ENCODE measurements around the gene RPS16. TPM values are rescaled to one million over a fixed set of nuclear protein-coding genes. Genes with fewer than 3 reads are reported as not detected.
A peak's percentile ranks its signal among the peaks of the same experiment; 100 is the strongest.

RPS16 gene
- total and polyA plus RNA-seq, 9 of the 15 experiments (the other 6 are each of a cell fraction or from before 2014, with no cell fraction given): 82.6 to 3,671 (median 2,204) TPM

GRCh38 chr19:39445196-39446111, 9.7 kb upstream of the RPS16 start, which contains the start of gene SUPT5H (continued):
- TF ChIP-seq CTCF (IDR thresholded peaks at IDR 0.05 in 2 of 3, conservative IDR thresholded peaks at IDR 0.05 in 1 of 3; ENCODE audit: insufficient read depth in 2 of 3, low read depth in 1 of 3, low read length in 3 of 3): peak in 1 of 3 experiments; percentile 28; a peak in 1 of 6 replicates
- no peak; the same call in 1 of the 2 replicates for TF ChIP-seq ZNF766 (CRISPR knock-in tag; conservative IDR thresholded peaks at IDR 0.05)
- TF ChIP-seq BRCA1 (IDR thresholded peaks at IDR 0.05): no peak
- TF ChIP-seq BRCA1 (CRISPR knock-in tag; IDR thresholded peaks at IDR 0.05): no peak
- no peak for TF ChIP-seq ZNF445 (CRISPR knock-in tag; IDR thresholded peaks at IDR 0.05; ENCODE audit: low read depth)
- TF ChIP-seq TOE1 (IDR thresholded peaks at IDR 0.05; ENCODE audit: borderline replicate concordance): peak; percentile 43; the same call in 1 of the 2 replicates
- no peak for TF ChIP-seq TOE1 (CRISPR knock-in tag; IDR thresholded peaks at IDR 0.05; ENCODE audit: borderline replicate concordance, low read depth)
- no peak for TF ChIP-seq RBM14 (IDR thresholded peaks at IDR 0.05; ENCODE audit: borderline replicate concordance, insufficient read depth, low read depth, low read length)
- no peak for TF ChIP-seq SP2 (IDR thresholded peaks at IDR 0.05; ENCODE audit: extremely low read depth, low read depth, low read length, poor library complexity, severe bottlenecking)
- TF ChIP-seq, protein P1, sequence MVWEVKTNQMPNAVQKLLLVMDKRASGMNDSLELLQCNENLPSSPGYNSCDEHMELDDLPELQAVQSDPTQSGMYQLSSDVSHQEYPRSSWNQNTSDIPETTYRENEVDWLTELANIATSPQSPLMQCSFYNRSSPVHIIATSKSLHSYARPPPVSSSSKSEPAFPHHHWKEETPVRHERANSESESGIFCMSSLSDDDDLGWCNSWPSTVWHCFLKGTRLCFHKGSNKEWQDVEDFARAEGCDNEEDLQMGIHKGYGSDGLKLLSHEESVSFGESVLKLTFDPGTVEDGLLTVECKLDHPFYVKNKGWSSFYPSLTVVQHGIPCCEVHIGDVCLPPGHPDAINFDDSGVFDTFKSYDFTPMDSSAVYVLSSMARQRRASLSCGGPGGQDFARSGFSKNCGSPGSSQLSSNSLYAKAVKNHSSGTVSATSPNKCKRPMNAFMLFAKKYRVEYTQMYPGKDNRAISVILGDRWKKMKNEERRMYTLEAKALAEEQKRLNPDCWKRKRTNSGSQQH (CRISPR knock-in tag; IDR thresholded peaks at IDR 0.05): no peak
- TF ChIP-seq KAT2B (IDR thresholded peaks at IDR 0.05; ENCODE audit: low read depth, low read length): no peak
- TF ChIP-seq ZNF282 (CRISPR knock-in tag; IDR thresholded peaks at IDR 0.05): no peak
- TF ChIP-seq, protein P2, sequence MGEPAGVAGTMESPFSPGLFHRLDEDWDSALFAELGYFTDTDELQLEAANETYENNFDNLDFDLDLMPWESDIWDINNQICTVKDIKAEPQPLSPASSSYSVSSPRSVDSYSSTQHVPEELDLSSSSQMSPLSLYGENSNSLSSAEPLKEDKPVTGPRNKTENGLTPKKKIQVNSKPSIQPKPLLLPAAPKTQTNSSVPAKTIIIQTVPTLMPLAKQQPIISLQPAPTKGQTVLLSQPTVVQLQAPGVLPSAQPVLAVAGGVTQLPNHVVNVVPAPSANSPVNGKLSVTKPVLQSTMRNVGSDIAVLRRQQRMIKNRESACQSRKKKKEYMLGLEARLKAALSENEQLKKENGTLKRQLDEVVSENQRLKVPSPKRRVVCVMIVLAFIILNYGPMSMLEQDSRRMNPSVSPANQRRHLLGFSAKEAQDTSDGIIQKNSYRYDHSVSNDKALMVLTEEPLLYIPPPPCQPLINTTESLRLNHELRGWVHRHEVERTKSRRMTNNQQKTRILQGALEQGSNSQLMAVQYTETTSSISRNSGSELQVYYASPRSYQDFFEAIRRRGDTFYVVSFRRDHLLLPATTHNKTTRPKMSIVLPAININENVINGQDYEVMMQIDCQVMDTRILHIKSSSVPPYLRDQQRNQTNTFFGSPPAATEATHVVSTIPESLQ (CRISPR knock-in tag; IDR thresholded peaks at IDR 0.05): 0 out of 2 replicates have a peak, but pooled peaks have one; percentile 71
- no peak for TF ChIP-seq MTA1 (IDR thresholded peaks at IDR 0.05; ENCODE audit: borderline replicate concordance)
- TF ChIP-seq SAFB (IDR thresholded peaks at IDR 0.05; ENCODE audit: borderline replicate concordance, low read depth, low read length): no peak
- no peak; the same call in 1 of the 2 replicates for TF ChIP-seq ZNF175 (CRISPR knock-in tag; IDR thresholded peaks at IDR 0.05; ENCODE audit: low read depth)
- no peak for TF ChIP-seq NFATC3 (IDR thresholded peaks at IDR 0.05)
- no peak for TF ChIP-seq ZBTB17 (CRISPR knock-in tag; IDR thresholded peaks at IDR 0.05)
- TF ChIP-seq, protein P3, sequence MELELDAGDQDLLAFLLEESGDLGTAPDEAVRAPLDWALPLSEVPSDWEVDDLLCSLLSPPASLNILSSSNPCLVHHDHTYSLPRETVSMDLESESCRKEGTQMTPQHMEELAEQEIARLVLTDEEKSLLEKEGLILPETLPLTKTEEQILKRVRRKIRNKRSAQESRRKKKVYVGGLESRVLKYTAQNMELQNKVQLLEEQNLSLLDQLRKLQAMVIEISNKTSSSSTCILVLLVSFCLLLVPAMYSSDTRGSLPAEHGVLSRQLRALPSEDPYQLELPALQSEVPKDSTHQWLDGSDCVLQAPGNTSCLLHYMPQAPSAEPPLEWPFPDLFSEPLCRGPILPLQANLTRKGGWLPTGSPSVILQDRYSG (tag; conservative IDR thresholded peaks at IDR 0.05; ENCODE audit: low read depth): no peak
- peak; percentile 81 for TF ChIP-seq RBBP5 (IDR thresholded peaks at IDR 0.05; ENCODE audit: borderline replicate concordance, insufficient read depth, low read length, poor library complexity, severe bottlenecking)
- TF ChIP-seq RFX1 (IDR thresholded peaks at IDR 0.05): no peak

All from K562 (cell line).